Neuron (in vitro differentiated cells): Measurements from ENCODE around the gene A1BG.

Experiments used
- H2AFZ ChIP-seq: one replicate; pipeline ENCODE4 v1.6.1; 2013; ENCODE audit warnings: low read depth, mild to moderate bottlenecking, inconsistent platforms, low read length, moderate library complexity
- H3K27me3 ChIP-seq: one replicate; pipeline ENCODE4 v1.6.1; 2013; ENCODE audit warnings: low read length; ENCODE audit not compliant: insufficient read depth
- H3K36me3 ChIP-seq: one replicate; pipeline ENCODE4 v1.6.1; 2013; ENCODE audit warnings: low read length; ENCODE audit not compliant: insufficient read depth
- H3K4me1 ChIP-seq: one replicate; pipeline ENCODE4 v1.6.1; 2013; ENCODE audit warnings: low read length; ENCODE audit not compliant: insufficient read depth
- H3K4me3 ChIP-seq: 2 replicates; pipeline ENCODE4 v1.5.1; 2013; ENCODE audit warnings: mild to moderate bottlenecking, low read length, moderate library complexity
- H3K9me3 ChIP-seq: one replicate; pipeline ENCODE4 v1.6.1; 2013; ENCODE audit warnings: low read length

A1BG gene

DNA sequence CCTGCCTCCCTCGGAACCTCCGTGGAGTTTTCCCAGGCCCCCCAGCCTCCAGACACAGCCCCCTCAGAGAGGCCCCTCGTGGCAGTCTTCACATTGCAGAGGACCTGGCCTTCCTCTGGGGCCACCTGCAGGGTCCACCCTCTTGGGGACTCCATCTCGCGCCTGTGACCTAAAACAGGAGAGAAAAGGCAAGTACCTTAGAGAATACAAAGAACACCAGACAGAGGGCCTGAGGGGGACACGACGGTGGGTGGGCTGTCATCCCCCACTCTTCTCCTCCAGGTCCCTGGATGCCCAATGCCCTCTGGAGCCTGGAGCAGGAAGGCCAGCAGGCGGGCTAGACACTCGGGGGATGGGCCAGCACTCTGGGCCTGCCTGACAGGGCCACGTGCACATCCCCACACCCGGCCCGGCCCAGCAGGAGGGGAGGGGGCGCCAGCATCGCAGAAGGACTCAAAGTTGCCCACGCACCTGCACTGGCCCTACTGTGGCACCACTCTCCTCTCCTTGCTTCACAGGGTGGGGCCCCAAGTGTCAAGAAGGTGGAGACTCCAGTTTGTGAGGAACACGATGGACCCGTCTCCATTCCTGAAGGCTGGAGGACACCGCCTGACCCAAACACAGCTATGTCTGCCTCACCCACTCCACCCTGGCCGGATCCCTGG, 4.3 kb upstream of the A1BG start:
- no peaks in the 10 kb centered on the region for H3K9me3 ChIP-seq
- H3K4me1 ChIP-seq: peaks cover 4% of the 10 kb centered on the region
- no peak overlapping the region for H2AFZ ChIP-seq
- H3K27me3 ChIP-seq: no peaks in the 10 kb centered on the region
- H3K4me3 ChIP-seq: no peak overlapping the region
- H3K36me3 ChIP-seq: peaks cover 19% of the 10 kb centered on the region

DNA sequence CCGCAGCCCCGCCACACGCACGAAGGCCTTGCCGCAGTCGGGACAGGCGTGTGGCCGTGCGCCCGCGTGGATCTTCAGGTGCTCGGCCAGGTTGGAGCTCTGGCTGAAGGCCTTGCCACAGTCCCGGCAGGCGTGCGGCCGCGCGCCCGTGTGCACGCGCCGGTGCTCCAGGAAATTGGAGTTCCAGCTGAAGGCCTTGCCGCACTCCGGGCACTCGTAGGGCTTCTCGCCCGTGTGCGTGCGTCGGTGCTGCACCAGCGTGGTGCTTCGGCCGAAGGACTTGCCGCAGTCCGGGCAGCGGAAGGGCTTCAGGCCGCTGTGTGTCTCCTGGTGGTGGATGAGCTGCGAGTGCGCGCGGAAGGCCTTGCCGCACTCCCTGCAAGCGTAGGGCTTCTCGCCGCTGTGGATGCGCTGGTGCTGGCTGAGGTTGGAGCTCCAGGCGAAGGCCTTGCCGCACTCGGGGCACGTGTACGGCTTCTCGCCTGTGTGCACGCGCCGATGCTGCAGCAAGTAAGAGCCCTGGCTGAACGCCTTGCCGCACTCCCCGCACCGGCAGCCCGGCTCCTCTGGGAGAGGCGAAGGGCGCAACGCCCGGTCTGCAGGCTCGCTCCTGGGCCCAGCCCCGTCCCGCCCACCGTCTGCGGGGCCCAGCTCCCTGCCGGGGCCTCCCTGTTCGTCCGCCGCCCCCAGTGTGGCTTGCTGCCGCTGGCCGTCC, 3.6 kb upstream of the A1BG start:
- H3K4me3 ChIP-seq: no peak overlapping the region
- H3K9me3 ChIP-seq: no peaks in the 10 kb centered on the region
- H2AFZ ChIP-seq: no peak overlapping the region
- peaks cover 20% of the 10 kb centered on the region for H3K36me3 ChIP-seq
- H3K4me1 ChIP-seq: peaks cover 4% of the 10 kb centered on the region
- no peaks in the 10 kb centered on the region for H3K27me3 ChIP-seq

DNA sequence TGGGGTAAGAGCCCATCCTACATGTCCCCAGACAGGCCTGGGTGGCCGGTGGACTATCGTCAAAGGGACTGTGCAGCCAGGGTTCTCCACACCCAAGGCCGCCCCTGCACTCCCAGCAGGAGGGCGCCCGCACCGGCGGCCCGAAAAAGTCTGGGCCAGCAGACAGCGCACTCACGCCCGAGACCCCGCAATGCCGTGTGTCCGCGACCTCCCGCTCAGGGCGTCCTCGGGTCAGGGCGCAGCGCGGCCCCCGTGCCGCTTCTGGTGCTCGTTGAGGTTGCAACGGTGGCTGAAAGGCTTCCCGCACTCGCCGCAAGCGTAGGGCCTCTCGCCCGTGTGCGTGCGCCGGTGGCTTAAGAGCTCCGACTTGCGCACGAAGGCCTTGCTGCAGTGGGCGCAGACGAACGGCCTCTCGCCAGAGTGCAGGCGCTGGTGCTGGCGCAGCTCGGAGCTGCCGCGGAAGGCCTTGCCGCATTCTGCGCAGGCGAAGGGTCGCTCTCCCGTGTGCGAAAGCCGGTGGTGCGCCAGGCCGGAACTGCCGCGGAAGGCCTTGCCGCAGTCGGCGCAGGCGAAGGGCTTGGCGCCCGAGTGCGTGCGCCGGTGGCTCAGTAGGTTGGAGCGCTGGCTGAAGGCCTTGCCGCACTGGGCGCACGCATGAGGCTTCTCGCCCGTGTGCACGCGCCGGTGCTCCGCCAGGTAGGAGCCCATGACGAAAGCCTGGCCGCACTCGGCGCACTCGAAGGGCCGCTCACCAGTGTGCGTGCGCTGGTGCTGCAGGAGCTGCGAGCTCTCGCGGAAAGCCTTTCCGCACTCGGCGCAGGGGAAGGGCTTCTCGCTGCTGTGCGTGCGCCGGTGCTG, 2.8 kb upstream of the A1BG start:
- Histone ChIP-seq H3K27me3 (no peaks in the 10 kb centered on the region), H3K4me3 (no peak overlapping the region), H2AFZ (no peak overlapping the region), H3K36me3 (peaks cover 20% of the 10 kb centered on the region), H3K9me3 (peaks cover 2% of the 10 kb centered on the region), H3K4me1 (no peaks in the 10 kb centered on the region)

DNA sequence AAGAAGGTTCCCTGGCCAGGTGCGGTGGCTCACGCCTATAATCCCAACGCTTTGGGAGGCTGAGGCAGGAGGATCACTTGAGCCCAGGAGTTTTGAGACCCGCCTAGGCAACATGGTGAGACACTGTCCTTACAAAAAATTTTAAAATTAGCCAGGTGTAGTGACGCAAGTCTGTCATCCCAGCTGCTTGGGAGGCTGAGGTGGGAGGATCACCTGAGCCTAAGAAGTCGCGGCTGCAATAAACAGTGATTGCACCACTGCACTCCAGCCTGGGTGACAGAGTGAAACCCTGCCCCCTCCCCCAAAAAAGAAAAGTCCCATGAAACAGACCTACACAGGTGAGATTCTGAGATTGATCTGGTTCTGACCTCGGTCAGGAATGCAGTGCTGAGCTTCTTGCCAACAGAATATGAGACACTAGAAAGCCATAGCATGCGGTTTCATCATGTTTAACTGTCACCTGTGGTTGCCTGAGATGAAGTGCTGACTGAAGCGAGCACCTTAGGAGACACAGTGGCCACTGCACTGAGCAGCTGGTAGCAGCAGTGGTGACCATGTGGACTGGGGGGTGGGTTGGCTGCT, 2.0 kb upstream of the A1BG start:
- peaks cover 20% of the 10 kb centered on the region for H3K36me3 ChIP-seq
- H2AFZ ChIP-seq: no peak overlapping the region
- H3K4me1 ChIP-seq: no peaks in the 10 kb centered on the region
- H3K9me3 ChIP-seq: peaks cover 2% of the 10 kb centered on the region
- no peak overlapping the region for H3K4me3 ChIP-seq
- no peaks in the 10 kb centered on the region for H3K27me3 ChIP-seq

DNA sequence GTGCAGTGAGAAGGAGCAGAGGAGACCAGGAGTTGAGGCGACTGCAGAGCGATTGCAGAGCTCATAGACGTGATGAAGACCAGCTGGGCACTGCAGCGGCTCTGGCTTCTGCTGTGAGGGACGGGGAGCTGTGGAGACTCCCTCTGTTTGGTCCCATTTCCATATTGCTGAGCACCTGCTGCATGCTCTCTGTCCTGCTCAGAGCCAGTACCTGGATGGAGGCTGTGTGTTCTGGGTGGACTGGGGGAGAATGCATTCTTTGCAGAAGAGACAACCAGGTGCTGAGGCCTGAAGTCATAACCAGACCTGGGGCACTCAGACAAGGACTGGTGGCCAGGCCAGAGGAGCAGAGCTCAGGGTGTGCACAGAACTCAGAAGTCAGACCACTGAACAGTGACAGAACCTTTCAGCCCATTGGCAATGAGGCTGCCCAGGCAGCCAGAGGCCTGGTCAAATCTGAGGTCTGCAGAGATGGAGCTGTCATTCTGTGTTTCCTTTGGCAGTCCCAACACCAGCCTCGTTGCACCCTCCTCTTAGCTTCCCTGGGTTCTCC, 1.3 kb upstream of the A1BG start:
- Histone ChIP-seq H3K9me3 (peaks cover 4% of the 10 kb centered on the region), H3K36me3 (peaks cover 20% of the 10 kb centered on the region)

DNA sequence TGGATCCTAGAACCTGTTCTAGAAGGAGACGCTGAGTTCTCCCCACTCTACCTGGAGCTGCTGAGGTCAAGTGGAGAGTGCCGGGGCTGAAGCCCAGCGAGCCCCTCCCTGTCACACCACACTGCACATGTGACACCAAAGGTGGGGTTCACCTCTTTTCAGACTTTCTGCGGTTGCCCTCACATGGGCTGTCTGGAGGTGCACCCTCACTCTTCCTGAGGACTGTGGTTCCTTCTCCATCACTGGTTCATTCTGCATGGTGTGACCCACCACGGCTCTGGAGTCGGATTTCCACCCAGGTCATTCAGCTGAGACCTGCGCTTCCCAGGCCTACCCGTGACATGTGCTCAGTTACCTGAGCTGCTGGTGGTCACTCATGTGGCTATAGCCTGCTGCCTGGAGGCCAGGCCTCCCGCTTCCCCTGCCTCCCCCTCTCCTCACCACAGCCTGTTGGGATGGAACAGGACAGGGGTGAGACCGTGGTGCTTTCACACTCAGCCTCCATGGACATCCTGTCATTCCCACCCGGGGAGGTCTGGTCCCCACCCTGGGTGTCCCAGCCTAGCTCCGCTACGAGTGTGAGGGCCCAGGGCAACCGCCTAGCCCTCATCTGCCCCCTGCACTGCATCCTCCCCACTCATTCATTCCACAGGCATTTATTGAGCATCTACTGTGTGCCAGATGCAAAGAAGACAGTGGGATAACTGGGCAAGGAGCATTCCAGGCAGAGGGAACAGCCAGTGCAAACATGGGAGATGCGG, 605 bp upstream of the A1BG start:
- no peak overlapping the region for H3K4me3 ChIP-seq
- H3K27me3 ChIP-seq: no peaks in the 10 kb centered on the region
- H3K36me3 ChIP-seq: peaks cover 20% of the 10 kb centered on the region
- H2AFZ ChIP-seq: no peak overlapping the region
- H3K9me3 ChIP-seq: peaks cover 4% of the 10 kb centered on the region
- H3K4me1 ChIP-seq: no peaks in the 10 kb centered on the region

More for the DNA sequence above, 1.3 kb upstream of the A1BG start:
- no peak overlapping the region for H3K4me3 ChIP-seq
- no peaks in the 10 kb centered on the region for H3K27me3 ChIP-seq
- H2AFZ ChIP-seq: no peak overlapping the region
- no peaks in the 10 kb centered on the region for H3K4me1 ChIP-seq

DNA sequence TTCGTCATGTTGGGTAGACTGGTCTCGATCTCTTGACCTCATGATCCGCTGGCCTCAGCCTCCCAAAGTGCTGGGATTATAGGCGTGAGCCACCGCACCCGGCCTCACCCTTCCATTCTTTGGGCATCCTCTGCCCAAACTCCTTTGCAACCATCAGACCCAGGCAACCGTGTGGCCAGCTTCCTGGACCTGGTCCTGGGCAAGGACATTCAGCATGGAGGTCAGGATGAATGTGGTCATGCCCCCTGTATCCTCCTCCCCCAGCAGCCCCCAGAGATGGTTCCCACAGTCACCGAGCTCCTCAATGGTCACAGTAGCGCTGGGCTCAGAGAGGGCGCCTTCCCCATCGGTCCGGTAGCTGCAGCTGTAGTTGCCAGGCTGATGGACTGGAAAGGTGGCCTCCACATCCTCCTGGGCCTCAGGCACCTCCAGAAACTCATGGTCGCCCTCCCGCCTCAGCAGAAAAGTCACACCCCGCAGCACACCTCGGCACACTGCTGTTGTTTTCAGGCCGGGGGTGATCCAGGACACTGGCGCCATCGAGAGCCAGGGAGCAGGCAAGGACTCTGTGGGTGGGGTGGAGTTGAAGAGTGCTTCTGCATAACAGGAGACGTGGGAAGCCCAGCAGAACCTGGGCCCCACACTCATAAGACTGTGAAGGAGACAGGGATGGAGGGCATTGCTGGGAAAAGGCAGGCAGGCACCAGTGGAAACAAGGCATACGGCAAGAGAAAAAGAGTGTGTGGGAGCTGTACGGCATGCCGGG, 1.1 kb downstream of the A1BG start:
- no peak overlapping the region for H3K4me3 ChIP-seq
- no peaks in the 10 kb centered on the region for H3K27me3 ChIP-seq
- peaks cover 4% of the 10 kb centered on the region for H3K9me3 ChIP-seq
- H3K36me3 ChIP-seq: peaks cover 20% of the 10 kb centered on the region
- H2AFZ ChIP-seq: no peak overlapping the region
- H3K4me1 ChIP-seq: peaks cover 5% of the 10 kb centered on the region

DNA sequence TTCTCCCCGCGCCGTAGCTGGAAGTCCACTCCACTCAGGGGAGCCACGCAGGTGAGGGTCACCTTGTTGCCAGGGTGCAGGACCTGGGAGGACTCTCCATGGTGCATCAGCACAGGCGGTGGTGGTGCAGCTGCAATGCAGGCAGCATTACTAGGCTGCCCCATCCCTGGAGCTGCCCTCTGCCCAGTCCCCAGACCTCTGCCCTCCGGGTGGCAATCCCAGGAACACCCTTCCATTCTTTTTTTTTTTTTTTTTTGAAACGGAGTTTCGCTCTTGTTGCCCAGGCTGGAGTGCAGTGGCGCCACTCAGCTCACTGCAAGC, 1.8 kb downstream of the A1BG start:
- Histone ChIP-seq H3K4me1 (peaks cover 5% of the 10 kb centered on the region), H3K4me3 (no peak overlapping the region), H2AFZ (no peak overlapping the region), H3K9me3 (peaks cover 4% of the 10 kb centered on the region), H3K36me3 (peaks cover 17% of the 10 kb centered on the region), H3K27me3 (no peaks in the 10 kb centered on the region)

DNA sequence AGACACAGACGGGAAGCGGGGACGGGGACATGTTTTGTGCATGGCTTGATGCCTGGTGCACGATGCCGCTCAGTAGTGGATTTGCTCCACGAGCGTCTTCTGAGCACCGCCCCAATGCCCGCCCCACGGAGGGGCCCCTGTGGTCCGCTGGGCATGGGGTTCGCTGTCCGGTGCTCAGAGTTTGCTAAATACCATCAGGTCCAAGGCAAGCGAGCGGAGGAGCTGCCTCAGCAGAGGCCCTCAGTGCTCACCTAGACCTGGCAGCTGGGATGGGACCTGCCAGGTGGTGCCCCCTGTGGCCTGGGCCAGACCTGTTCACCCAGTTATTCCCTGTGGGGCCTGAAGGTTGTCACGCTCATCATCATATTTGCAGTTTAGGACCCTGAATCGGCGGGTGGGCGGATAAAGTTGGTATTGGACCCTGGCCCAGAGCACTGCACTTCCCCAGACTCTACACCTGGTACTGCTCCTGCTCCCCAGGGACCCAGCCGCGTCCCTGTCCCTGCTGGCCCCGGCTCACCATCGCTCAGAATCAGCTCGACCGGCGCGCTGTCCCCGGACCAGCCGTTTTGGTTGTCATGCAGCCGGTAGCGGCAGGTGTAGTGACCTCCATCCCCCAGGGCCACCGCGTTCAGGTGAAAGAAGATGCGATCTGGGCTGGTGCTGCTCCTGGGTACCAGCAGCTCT, 2.3 kb downstream of the A1BG start:
- H3K27me3 ChIP-seq: no peaks in the 10 kb centered on the region
- H3K4me3 ChIP-seq: no peak overlapping the region

DNA sequence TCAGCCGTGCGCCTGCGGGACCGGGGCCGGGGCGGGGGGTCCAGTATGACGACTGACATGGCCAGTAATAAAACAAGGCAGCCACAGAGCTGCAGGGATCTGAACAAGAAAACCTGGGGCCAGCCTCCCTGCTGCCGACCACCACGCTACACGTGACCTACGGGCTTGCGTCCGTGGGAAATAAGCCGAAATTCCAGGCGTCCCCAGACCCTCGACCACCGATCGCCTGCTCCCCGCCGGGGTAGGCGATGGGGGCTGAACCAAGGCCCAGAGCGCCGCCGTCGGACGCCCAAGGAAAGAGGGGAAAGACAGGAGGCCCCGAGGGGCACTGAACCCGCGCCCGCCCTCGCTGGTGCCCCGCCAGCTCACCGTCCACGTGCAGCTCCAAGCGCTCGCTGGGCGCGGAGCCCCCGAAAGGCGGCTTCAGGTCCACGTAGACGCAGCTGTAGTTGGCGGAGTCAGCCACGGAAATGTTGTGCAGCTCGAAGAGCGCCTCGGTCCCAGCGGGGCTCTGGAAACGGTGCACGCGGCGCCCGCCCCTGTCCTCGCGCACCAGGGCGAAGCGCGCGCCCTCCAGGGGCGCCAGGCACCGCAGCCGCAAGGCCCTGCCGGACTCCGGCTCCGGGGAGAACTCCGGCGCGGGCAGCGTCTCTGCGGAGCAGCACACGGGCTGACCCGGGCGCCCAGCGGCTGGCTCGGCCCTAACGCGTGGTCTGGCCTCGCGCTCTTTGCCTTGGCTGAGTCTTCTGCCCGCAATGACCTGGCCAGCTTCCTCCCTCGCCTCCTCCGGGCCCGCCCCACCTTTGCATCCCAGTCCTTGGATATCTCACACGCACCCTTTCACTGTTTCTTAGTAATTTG, 3.1 kb downstream of the A1BG start:
- Histone ChIP-seq H3K36me3 (peaks cover 6% of the 10 kb centered on the region), H3K4me3 (no peak overlapping the region), H3K4me1 (peaks cover 5% of the 10 kb centered on the region), H3K9me3 (peaks cover 4% of the 10 kb centered on the region), H2AFZ (no peak overlapping the region), H3K27me3 (no peaks in the 10 kb centered on the region)

More for the DNA sequence above, 2.3 kb downstream of the A1BG start:
- Histone ChIP-seq H3K36me3 (peaks cover 12% of the 10 kb centered on the region), H2AFZ (no peak overlapping the region), H3K4me1 (peaks cover 5% of the 10 kb centered on the region), H3K9me3 (peaks cover 4% of the 10 kb centered on the region)

DNA sequence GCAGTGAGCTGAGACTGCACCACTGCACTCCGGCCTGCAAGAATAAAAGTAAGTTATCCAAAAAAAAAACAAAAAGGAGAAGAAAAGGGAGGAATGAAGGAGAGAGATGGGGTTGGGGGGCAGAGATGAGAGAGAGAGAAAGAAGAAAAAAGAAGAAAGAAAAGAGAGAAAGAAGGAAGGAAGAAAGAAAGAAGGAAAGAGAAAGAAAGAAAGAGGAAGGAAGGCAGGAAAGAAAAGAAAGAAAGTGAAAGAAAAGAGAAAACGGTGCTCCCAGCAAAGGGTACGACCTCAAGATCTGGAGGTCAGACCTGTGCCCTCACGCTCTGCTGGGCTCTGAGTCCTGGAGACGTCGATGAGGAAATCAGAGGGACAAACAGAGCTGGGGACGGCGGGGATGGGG, 3.7 kb downstream of the A1BG start:
- Histone ChIP-seq H3K27me3 (no peaks in the 10 kb centered on the region), H3K9me3 (peaks cover 4% of the 10 kb centered on the region), H3K36me3 (peaks cover 6% of the 10 kb centered on the region), H3K4me1 (peaks cover 5% of the 10 kb centered on the region), H2AFZ (no peak overlapping the region), H3K4me3 (no peak overlapping the region)
